Endodermal cell (in vitro differentiated cells): Measurements from ENCODE around the gene ALOXE3. TPM values are rescaled to one million over a fixed set of nuclear protein-coding genes. Genes with fewer than 3 reads are reported as not detected.

ENCODE experiments used
- DNase-seq: peaks from one replicate; pipeline ENCODE4 v3.0.0-alpha.2; 2017
- H3K27ac ChIP-seq: 2 replicates; pipeline ENCODE4 v1.5.1; 2013; ENCODE audit warnings: mild to moderate bottlenecking, low read depth, low read length, moderate library complexity
- H3K27me3 ChIP-seq: 2 replicates; pipeline ENCODE4 v1.6.1; 2013; ENCODE audit warnings: mild to moderate bottlenecking, low read length, moderate library complexity; ENCODE audit not compliant: insufficient read depth, control insufficient read depth, poor library complexity, severe bottlenecking
- H3K36me3 ChIP-seq: 2 replicates; pipeline ENCODE4 v1.7.0; 2013; ENCODE audit warnings: mild to moderate bottlenecking, low read length, moderate library complexity; ENCODE audit not compliant: control insufficient read depth, insufficient read depth
- H3K4me1 ChIP-seq: one replicate; pipeline ENCODE4 v1.7.0; 2013; ENCODE audit warnings: low read length; ENCODE audit not compliant: control insufficient read depth, insufficient read depth
- H3K4me3 ChIP-seq: 2 replicates; pipeline ENCODE4 v1.5.1; 2013; ENCODE audit warnings: mild to moderate bottlenecking, low read length, moderate library complexity
- H3K9ac ChIP-seq: 2 replicates; pipeline ENCODE4 v1.6.1; 2013; ENCODE audit warnings: mild to moderate bottlenecking, low read length, moderate library complexity; ENCODE audit not compliant: poor library complexity, severe bottlenecking; ENCODE audit errors: extremely low read depth
- H3K9me3 ChIP-seq: 2 replicates; pipeline ENCODE4 v1.6.1; 2013; ENCODE audit warnings: mild to moderate bottlenecking, low read length, moderate library complexity; ENCODE audit not compliant: control insufficient read depth
- H3K27ac Mint-ChIP-seq: 2 replicates; pipeline ENCODE4 v1.8.0; 2020; ENCODE audit warnings: mixed read lengths
- H3K27me3 Mint-ChIP-seq: 2 replicates; pipeline ENCODE4 v1.8.0; 2021; ENCODE audit warnings: mild to moderate bottlenecking, mixed read lengths; ENCODE audit not compliant: insufficient read depth
- H3K36me3 Mint-ChIP-seq: 2 replicates; pipeline ENCODE4 v1.8.0; 2020; ENCODE audit warnings: low read depth, mixed read lengths
- H3K4me1 Mint-ChIP-seq: 2 replicates; pipeline ENCODE4 v1.8.0; 2020; ENCODE audit warnings: mixed read lengths
- H3K4me3 Mint-ChIP-seq: 2 replicates; pipeline ENCODE4 v1.8.0; 2020; ENCODE audit warnings: mild to moderate bottlenecking, moderate library complexity, mixed read lengths
- H3K9me3 Mint-ChIP-seq: 2 replicates; pipeline ENCODE4 v1.8.0; 2020; ENCODE audit warnings: mild to moderate bottlenecking, mixed read lengths
- WGBS, 2 experiments: methylation state at CpG; one replicate each; pipeline versions ENCODE4 v1.1.5 to v1.1.7; 2013; ENCODE audit warnings: missing lambda C conversion rate in 2 of 2, mixed read lengths in 1 of 2; ENCODE audit not compliant: insufficient coverage in 1 of 2, insufficient read length in 1 of 2; 5-methylcytosine and 5-hydroxymethylcytosine counted together
- total RNA-seq, 2 donors: library from RNA; stranded (reverse); fragmentation: NEBNext Ultra II Directional in 1 of 2; extraction: Animal tissue kit (Norgen Biotek cat#: 25700) in 1 of 2; gene quantifications; 2 replicates in 1 of 2; 3 replicates in 1 of 2; pipeline ENCODE4 v1.2.1, GENCODE V29; 2021
- TF ChIP-seq, protein P1 (sequence below): fragments of 200-600 bp; sonication (generic); conservative IDR thresholded peaks from 2 replicates; pipeline ENCODE4 v1.5.0; 2021; ENCODE audit warnings: antibody characterized with exemption, mild to moderate bottlenecking

The ALOXE3 gene
- total RNA-seq, 2 donors from 2014 or later: 0.13 to 0.49 TPM

DNA sequence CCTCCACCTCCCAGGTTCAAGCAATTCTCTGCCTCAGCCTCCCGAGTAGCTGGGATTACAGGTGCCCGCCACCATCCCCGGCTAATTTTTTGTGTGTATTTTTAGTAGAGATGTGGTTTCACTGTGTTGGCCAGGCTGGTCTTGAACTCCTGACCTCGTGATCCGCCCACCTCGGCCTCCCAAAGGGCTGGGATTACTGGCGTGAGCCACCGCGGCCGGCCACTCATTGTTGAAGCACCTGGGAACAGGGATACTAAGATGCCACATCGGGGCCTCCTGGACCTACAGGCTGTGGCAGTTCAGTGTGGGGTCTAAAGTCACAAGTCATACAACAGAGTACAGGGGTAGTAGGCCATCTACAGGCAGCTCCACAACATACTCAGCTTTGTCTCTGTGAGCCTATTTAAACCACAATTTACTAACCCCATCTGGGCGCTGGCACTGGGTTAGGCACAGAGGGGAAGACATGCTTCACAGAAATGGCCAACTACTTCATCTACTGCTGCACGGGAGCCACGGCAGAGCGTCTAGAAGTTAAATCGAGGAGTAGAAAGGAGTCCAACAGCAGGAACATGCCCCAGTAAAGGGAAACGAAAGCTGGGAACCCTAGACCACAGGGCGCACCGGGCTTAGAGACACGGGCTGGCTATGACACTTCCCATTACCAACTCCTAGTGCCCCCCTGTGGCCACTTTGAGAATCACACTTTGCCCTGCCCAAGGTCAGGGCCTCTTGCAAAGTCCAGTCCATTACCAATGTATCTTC, 40.1 kb upstream of the ALOXE3 start:
- H3K9me3 ChIP-seq: no peaks in the 10 kb centered on the region
- no peak overlapping the region for H3K9ac ChIP-seq
- no peaks in the 10 kb centered on the region for H3K9me3 Mint-ChIP-seq
- H3K4me1 ChIP-seq: peaks cover 12% of the 10 kb centered on the region
- peak; percentile 99 for DNase-seq
- no peaks in the 10 kb centered on the region for H3K27me3 ChIP-seq
- H3K36me3 Mint-ChIP-seq: peaks cover 31% of the 10 kb centered on the region
- no peak overlapping the region for H3K27ac ChIP-seq
- no peak overlapping the region for H3K4me3 Mint-ChIP-seq
- TF ChIP-seq, protein P1, sequence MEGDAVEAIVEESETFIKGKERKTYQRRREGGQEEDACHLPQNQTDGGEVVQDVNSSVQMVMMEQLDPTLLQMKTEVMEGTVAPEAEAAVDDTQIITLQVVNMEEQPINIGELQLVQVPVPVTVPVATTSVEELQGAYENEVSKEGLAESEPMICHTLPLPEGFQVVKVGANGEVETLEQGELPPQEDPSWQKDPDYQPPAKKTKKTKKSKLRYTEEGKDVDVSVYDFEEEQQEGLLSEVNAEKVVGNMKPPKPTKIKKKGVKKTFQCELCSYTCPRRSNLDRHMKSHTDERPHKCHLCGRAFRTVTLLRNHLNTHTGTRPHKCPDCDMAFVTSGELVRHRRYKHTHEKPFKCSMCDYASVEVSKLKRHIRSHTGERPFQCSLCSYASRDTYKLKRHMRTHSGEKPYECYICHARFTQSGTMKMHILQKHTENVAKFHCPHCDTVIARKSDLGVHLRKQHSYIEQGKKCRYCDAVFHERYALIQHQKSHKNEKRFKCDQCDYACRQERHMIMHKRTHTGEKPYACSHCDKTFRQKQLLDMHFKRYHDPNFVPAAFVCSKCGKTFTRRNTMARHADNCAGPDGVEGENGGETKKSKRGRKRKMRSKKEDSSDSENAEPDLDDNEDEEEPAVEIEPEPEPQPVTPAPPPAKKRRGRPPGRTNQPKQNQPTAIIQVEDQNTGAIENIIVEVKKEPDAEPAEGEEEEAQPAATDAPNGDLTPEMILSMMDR: peak; percentile 94
- WGBS, 2 experiments: 57 to 69% methylated on average over 14 to 20 of the region's 20 CpGs
- H3K4me1 Mint-ChIP-seq: peaks cover 20% of the 10 kb centered on the region
- H3K36me3 ChIP-seq: peaks cover 27% of the 10 kb centered on the region
- no peak overlapping the region for H3K4me3 ChIP-seq
- H3K27ac Mint-ChIP-seq: peak overlapping the region; percentile 57
- no peaks in the 10 kb centered on the region for H3K27me3 Mint-ChIP-seq

DNA sequence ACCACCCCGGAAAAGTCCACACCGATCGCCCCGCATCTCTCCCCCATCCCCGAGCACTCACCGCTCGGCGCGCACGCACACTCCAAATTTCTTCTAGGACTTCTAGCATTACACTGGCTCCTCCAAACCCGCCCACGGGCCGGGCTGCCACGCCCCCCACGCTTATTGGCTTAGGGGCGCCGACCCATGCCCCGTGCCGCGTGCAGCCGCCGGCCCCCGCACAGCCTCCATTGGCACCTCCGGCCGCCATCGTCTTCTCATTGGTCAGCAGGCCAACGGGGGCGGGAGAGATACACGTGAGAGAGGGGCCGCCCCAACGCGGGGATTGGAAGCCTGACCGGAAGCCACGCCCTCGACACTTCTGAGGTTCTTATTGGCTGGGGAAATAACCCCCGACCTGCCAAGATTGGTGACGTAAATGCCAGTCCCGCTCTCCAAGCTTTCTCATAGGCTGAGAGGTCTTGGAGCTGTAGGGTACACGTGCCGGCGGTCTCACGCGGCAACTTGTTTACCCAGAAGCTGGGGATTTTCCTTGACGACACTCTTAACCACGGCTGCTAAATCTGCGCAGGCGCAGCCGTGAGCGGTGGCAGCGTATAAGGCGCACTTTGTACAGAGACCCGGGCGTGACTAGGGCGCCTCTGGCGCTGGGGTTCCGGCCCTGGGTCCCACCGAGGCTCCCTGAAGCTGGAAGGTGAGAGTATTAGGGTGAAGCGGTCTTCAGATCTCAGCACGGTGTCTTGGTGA, 38.1 kb upstream of the ALOXE3 start:
- Histone ChIP-seq H3K9me3 (no peaks in the 10 kb centered on the region), H3K4me1 (peaks cover 6% of the 10 kb centered on the region), H3K27me3 (no peaks in the 10 kb centered on the region), H3K4me3 (peak overlapping the region; percentile 97), H3K36me3 (peaks cover 23% of the 10 kb centered on the region), H3K27ac (peak overlapping the region; percentile 89), H3K9ac (peak overlapping the region; percentile 93)
- Mint-ChIP-seq H3K27me3 (no peaks in the 10 kb centered on the region), H3K9me3 (no peaks in the 10 kb centered on the region), H3K4me3 (no peak overlapping the region), H3K4me1 (peaks cover 21% of the 10 kb centered on the region), H3K27ac (no peak overlapping the region), H3K36me3 (peaks cover 24% of the 10 kb centered on the region)
- TF ChIP-seq, protein P1: no peak
- peak; percentile 100 for DNase-seq
- 1% methylated on average over 38 to 59 of the region's 59 CpGs for WGBS, 2 experiments

DNA sequence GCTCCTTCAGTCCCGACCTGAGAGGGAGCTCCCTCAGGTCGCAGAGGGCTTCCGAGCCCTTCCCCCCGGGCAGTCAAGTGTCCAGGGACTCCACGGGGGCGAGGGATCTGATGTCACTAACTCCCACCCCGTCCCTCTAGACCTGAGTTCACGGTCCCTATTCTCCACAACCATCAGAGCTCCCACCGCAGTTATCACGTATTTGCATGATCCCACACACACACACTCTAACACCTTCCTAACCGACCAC, 37.6 kb upstream of the ALOXE3 start:
- peaks cover 19% of the 10 kb centered on the region for H3K36me3 Mint-ChIP-seq
- 1 to 7% methylated on average over 5 to 11 of the region's 11 CpGs for WGBS, 2 experiments
- Histone ChIP-seq H3K4me1 (peaks cover 6% of the 10 kb centered on the region), H3K27me3 (no peaks in the 10 kb centered on the region), H3K36me3 (peaks cover 18% of the 10 kb centered on the region), H3K9ac (peak overlapping the region; percentile 93), H3K27ac (peak overlapping the region; percentile 84), H3K4me3 (peak overlapping the region; percentile 97), H3K9me3 (no peaks in the 10 kb centered on the region)
- no peak overlapping the region for H3K4me3 Mint-ChIP-seq
- H3K9me3 Mint-ChIP-seq: no peaks in the 10 kb centered on the region
- DNase-seq: no peak
- TF ChIP-seq, protein P1: no peak
- no peak overlapping the region for H3K27ac Mint-ChIP-seq
- H3K27me3 Mint-ChIP-seq: no peaks in the 10 kb centered on the region
- H3K4me1 Mint-ChIP-seq: peaks cover 17% of the 10 kb centered on the region
